Measurements from ENCODE around the gene EFCAB9.
"Not testable (repeated sequence)": the region's sequence is repeated elsewhere in the genome, so short reads cannot be mapped to it uniquely, and the experiment has no call there.

EFCAB9 gene

DNA sequence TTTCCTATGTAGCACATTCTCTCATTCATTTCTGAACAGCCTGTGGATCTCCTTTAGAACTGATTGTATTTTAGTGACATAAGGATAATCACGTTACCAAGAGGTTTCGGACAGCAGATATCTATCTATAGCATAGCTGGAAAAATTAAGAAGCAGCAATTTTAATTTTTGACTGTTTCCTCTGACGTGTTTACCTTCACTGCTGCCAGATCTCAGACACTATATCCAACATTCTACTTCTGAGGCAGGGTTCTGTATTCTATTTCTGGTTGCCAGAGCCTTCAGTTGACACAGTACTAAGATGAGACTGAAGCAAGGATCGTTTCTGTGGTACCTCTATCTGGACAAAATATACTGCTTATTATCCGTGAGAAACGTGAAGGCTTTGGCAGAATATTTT, at the start of gene EFCAB9:
TSS of gene EFCAB9 (plus strand) at position 301 of the 400 bp plus-strand sequence. CDS start at position 302, 1 bp downstream.
- no peak for DNase-seq

GRCh38 chr5:172144291-172144815, 49.6 kb upstream of the EFCAB9 start:
- no peak for DNase-seq

GRCh38 chr5:172144931-172145869, 48.8 kb upstream of the EFCAB9 start:
- DNase-seq = no peak

GRCh38 chr5:172145870-172146747, 47.9 kb upstream of the EFCAB9 start:
- no peak for DNase-seq

GRCh38 chr5:172146748-172147092, 47.3 kb upstream of the EFCAB9 start:
- DNase-seq = no peak

DNA sequence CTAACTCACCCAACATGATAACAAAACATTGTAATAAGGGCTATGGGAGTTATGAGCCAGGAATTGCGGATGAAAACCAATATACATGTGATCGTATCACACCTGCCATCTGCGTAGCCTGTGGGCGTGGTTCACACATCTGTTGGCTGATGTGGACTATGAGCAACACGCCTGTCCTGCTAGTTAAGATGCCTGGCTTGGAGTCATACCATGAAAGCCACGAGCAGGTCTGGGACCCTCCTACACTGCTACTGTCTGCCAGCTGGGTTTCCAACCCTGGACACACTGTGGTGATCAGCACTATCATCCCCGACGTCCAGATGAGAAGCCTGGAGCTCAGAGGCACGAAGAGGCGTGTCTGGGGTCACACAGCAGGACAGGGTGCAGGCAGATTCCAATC, 46.1 kb upstream of the EFCAB9 start:
- DNase-seq = no peak

- no peak for DNase-seq
Observed at GRCh38 chr5:172148381-172148780, 45.6 kb upstream of the EFCAB9 start.

GRCh38 chr5:172149073-172149472, 44.9 kb upstream of the EFCAB9 start:
- no peak for DNase-seq

DNA sequence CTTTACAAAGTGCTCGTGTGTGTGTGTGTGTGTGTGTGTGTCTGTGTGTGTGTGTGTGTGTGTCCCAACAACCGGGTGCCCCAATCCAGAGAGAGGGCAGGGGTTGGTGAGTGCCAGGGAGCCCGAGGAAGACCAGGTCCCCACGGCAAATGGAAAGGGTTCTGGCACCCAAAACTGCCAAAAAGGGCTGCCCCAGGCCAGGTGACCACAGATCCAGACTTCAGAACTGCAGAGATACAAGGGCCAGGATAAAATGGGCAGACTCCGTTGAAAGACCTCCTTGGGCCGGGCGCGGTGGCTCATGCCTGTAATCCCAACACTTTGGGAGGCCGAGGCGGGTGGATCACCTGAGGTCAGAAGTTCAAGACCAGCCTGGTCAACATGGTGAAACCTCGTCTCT, 44.5 kb upstream of the EFCAB9 start:
- not testable (repeated sequence) for DNase-seq

DNA sequence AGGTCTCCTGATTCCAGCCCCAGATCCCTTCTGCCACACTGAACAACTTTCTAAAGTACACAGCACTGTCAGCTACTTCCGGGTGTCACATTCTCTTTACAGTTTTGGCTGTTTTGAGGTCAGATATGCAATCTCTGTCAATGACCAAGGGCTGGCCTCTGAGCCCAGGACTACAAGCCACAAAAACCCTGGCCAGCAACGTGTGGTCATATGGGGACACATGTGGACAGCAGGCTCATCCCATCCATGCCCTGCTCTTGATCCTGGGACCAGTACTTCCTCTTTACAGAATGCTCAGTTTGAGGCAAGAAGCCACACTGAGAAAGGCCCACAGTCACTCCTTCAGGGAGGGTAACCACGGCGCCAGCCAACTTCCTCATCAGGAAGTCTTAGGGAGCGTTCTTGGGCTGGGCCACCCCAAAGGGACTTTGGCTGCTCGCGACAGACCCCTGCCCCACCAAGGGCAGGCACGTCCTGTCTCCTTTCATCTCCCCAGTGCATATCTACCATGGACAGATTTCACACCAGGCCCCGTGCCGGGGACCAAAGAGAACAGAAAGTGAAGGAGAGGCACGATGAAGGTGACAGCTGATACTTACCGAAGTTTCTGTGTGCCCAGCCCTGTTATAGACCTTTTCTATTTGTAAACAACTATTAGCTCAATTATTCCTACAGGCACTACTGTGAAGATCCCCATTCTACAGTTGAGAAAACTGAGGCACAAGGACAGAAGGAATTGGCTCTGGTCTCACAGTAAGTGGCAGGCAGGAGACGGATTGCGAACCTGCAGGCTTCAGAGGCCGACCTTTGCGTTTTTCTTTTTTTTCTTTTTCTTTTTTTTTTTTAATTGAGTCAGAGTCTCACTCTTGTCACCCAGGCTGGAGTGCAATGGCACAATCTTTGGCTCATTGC, 43.2 kb upstream of the EFCAB9 start:
- DNase-seq = no peak

- no peak for DNase-seq
Observed at GRCh38 chr5:172151661-172152210, 42.2 kb upstream of the EFCAB9 start.

DNA sequence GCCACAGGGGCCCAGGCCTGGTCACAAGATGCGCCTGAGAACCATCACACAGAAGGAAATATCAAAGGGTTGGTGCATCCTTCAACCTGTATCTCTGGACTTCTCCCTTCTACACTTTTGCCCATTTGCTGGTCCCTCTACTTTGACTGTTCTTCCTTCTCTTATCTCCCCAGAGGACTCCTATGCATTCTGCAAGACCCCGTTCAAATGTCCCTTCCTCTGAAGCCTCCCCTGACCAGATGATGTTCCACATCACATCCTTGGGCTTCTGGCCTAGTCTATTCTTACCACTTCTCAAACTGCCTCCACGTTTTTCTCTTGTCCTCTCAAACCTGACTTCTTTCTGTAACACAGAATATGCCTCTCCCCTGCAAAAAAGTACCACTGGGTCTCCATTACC, 40.3 kb upstream of the EFCAB9 start:
- no peak for DNase-seq

- DNase-seq = not testable (repeated sequence)
Observed at GRCh38 chr5:172155101-172155500, 38.9 kb upstream of the EFCAB9 start.

GRCh38 chr5:172156541-172156994, 37.4 kb upstream of the EFCAB9 start:
- no peak for DNase-seq

GRCh38 chr5:172159016-172159415, 35.0 kb upstream of the EFCAB9 start:
- DNase-seq = no peak

DNA sequence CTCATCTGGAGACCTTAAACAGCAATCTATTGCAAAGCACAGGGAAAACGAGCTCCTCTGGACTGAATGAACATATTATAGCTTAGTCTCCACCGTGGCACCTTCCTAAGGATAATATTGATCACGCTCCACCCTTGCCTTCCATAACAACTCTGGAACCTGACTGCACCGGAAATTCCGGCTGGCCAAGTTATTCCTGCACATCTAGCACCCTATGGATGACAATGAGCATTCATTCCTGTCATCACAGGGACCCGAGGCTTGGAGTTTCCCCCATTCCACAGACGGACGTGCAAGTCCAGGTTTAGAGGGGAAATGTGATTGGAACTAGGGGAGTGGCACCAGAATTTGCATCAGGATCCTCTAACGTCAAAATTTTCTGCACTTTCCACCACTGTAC, 33.5 kb upstream of the EFCAB9 start:
- DNase-seq = no peak

- DNase-seq = no peak
Observed at GRCh38 chr5:172162323-172162986, 31.5 kb upstream of the EFCAB9 start.

- DNase-seq = no peak
Observed at GRCh38 chr5:172162987-172163343, 31.0 kb upstream of the EFCAB9 start.

GRCh38 chr5:172163346-172163745, 30.6 kb upstream of the EFCAB9 start:
- DNase-seq = no peak

DNA sequence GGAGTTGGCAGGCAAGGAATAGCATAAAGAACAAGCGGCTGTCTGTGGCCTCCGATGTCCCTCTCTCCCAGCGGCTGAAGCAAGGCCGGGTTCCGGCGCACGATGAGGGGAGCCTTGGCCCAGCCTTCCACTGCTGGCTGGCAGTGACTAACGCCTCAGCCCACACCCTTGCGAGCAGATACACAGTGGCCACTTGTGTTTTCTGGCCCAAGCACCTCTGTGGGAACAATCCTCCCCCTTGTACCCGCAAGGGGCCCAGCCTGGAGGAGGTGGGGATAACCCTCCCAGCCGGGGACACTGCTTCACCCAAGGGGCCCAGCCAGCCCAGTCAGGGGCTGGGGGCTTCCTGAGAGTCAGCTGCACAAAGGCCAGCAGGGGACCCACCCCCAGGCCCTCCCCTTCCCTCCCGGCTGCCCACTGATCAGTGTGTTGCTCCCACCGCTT, 29.2 kb upstream of the EFCAB9 start:
- DNase-seq = no peak

DNA sequence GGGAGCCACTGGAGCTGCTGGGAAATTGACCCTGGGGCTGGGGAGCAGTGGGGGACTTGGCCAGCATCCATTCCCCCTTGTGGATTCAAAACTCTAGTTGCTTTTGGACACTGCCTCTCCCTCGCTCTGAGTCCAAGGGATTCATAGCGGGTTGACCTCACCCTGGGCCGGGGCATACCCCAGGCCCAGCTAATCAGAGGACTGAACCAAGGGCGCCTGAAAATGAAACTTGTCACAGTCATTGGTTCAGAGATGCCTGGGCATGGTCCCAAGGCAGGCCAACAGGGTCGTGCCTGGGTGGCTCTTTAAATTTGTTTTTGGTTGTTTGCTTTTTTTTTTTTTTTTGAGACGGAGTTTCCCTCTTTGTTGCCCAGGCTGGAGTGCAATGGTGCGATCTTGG, 28.5 kb upstream of the EFCAB9 start:
- DNase-seq = no peak
